Forelimb muscle (tissue), 1 donor: Measurements from ENCODE around the gene CLMN. TPM values are rescaled to one million over a fixed set of nuclear protein-coding genes. Genes with fewer than 3 reads are reported as not detected.
"Not testable (repeated sequence)": the region's sequence is repeated elsewhere in the genome, so short reads cannot be mapped to it uniquely, and the experiment has no call there.

Experiments used
- DNase-seq: peaks from one replicate; pipeline ENCODE4 v3.0.0-alpha.2; 2013; ENCODE audit warnings: low read depth
- polyA plus RNA-seq: library from polyadenylated mRNA; unstranded; fragments of 120-200 nt; gene quantifications from one replicate; pipeline ENCODE4 v1.2.1, GENCODE V29; 2013; ENCODE audit not compliant: insufficient read length

CLMN gene
- polyA plus RNA-seq, 1 donor: 2.5 TPM

GRCh38 chr14:95195031-95195430 is 124.7 kb downstream of the CLMN start:
- DNase-seq: no peak

GRCh38 chr14:95193081-95193480 is 126.6 kb downstream of the CLMN start:
- DNase-seq: no peak

- DNase-seq: no peak
Measured at GRCh38 chr14:95192311-95192710, 127.4 kb downstream of the CLMN start.

GRCh38 chr14:95191445-95192199 is 128.1 kb downstream of the CLMN start:
- no peak for DNase-seq

GRCh38 chr14:95190857-95191256 is 128.9 kb downstream of the CLMN start:
- no peak for DNase-seq

GRCh38 chr14:95190346-95190840 is 129.3 kb downstream of the CLMN start:
- no peak for DNase-seq

GRCh38 chr14:95189367-95190132 is 130.2 kb downstream of the CLMN start:
- DNase-seq: no peak

- no peak for DNase-seq
Measured at GRCh38 chr14:95188380-95188779, 131.3 kb downstream of the CLMN start.

GRCh38 chr14:95185767-95186392 is 133.8 kb downstream of the CLMN start:
- no peak for DNase-seq

GRCh38 chr14:95185033-95185766 is 134.5 kb downstream of the CLMN start:
- no peak for DNase-seq

- DNase-seq: no peak
Measured at GRCh38 chr14:95184413-95184790, 135.3 kb downstream of the CLMN start.

GRCh38 chr14:95183532-95184412 is 135.9 kb downstream of the CLMN start:
- no peak for DNase-seq

- DNase-seq: no peak
Measured at GRCh38 chr14:95183082-95183481, 136.6 kb downstream of the CLMN start.

- DNase-seq: no peak
Measured at GRCh38 chr14:95182379-95182778, 137.3 kb downstream of the CLMN start.

GRCh38 chr14:95180966-95181741 is 138.6 kb downstream of the CLMN start:
- DNase-seq: no peak

GRCh38 chr14:95175670-95176069 is 144.0 kb downstream of the CLMN start:
- not testable (repeated sequence) for DNase-seq

GRCh38 chr14:95174184-95174792 is 145.4 kb downstream of the CLMN start:
- DNase-seq: no peak

- no peak for DNase-seq
Measured at GRCh38 chr14:95173518-95173917, 146.2 kb downstream of the CLMN start.

- no peak for DNase-seq
Measured at GRCh38 chr14:95167177-95167576, 152.5 kb downstream of the CLMN start.

- no peak for DNase-seq
Measured at GRCh38 chr14:95165517-95165916, 154.2 kb downstream of the CLMN start.
